T follicular helper cell (primary cell): Measurements from ENCODE around the gene SLC7A10.

Experiments
- DNase-seq: peaks from one replicate; pipeline ENCODE4 v3.0.0-alpha.2; 2020; ENCODE audit warnings: low read depth
- total RNA-seq, 2 experiments: gene quantifications; one replicate each; lab custom pipeline; 2026; lab: John Stamatoyannopoulos, UW

SLC7A10 gene
- 0 reads per million in 2 experiments for total RNA-seq

DNA sequence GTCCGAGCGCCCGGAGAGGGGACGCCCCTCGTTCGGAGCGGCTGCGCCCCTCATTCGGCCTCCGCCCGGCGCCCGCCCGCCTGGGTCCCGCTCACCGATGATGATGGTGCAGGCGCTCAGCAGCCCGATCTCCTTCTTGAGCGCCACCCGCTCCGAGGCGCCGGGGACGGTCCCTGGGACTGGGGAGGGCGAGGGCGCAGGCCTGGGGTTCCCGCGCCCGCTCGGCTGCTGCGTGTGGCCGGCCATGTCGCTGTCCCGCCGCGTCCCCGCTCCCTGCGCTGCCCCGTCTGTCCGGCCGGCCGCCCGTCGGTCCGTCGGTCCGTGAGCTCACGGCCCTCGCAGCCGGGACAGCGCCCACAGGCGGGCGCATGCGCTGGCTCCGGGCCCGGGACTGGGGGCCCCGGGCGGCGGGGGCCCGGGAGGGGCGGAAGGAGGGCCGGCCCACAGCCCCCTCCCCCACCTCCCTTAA lies at the start of gene SLC7A10:
TSS of gene SLC7A10 (minus strand) at position 393 of the 469 bp plus-strand sequence. CDS start at position 246, 147 bp downstream.
- DNase-seq = no peak

DNA sequence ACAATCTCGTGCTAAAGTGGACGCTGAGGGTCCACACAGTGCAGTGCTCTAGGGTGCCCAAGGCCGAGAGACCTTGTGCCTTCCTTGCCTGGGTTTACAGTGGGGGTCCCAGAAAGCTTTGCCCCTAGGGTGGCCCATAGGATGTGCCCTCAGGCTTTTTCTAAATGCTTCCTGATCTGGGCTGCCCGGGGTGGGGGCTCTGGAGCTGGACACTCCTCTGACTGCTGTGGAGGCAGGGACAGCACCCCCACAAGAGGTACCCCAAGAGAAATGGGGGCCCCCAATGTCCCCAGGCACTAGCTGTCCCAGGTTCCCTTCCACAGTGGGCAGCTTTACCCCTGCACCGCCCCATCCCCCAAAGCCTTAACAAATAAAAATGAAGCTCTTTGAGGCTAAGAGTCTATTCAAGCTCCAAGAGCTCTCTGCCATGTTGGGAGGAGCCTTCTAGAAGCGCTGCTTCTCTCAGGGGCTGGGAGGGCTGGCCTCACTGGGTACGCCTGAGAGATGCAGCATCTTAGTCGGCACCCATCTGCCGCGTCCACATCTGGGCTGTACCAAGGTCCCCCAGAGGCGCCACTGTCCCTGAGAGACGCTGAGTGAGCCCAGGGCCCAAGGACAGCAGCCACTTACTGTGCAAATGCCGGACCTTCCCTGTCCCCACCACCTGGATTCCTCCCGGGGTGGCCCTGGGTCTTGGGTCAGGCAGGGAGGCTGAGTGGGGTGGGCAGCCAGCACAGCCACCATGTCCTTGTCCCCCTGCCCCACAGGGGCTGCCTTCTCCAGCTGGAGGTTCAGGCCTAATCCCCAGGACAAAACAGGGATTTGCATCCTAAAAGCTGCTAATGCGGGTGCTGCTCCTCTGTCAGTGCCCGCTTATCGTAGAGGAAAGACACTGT lies 49.3 kb upstream of the SLC7A10 start:
- no peak for DNase-seq

DNA sequence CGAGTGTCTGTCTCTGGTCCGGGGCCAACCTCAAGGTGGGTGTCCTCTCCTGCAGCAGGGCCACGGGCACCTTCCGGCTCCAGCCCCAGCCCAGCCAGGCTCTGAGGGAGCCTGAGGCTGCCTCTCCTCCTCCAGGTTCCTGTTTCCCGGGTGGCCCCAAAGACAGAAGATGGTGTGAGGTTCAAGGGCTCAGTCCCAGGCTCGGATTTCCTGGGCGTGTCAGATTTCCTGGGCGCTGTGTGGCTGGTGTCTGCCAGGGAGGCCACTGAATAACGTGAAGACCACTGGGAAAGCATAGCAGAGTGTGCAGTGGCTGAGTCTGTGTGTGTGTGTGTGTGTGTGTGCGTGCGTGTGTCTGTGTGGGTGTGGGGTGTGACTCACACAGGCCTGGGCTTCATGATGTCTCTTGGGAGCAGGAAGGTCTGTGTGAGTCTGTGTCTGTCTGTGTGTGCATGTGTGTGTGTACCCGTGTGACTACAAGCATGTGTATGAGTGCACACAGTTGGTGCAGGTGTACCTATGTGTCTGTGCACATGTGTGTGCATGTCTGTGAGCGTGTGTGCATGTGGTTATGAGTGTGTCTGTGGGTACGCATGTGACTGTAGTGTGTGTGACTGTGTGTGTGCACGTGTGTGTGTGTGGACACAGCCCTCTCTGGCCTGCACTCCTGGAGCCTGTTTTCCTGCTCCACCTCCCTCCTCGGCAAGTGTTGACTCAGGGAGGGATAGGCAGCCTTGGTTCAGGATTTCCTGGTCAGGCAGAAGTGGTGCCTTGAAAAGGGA lies 48.4 kb upstream of the SLC7A10 start:
- no peak for DNase-seq

DNA sequence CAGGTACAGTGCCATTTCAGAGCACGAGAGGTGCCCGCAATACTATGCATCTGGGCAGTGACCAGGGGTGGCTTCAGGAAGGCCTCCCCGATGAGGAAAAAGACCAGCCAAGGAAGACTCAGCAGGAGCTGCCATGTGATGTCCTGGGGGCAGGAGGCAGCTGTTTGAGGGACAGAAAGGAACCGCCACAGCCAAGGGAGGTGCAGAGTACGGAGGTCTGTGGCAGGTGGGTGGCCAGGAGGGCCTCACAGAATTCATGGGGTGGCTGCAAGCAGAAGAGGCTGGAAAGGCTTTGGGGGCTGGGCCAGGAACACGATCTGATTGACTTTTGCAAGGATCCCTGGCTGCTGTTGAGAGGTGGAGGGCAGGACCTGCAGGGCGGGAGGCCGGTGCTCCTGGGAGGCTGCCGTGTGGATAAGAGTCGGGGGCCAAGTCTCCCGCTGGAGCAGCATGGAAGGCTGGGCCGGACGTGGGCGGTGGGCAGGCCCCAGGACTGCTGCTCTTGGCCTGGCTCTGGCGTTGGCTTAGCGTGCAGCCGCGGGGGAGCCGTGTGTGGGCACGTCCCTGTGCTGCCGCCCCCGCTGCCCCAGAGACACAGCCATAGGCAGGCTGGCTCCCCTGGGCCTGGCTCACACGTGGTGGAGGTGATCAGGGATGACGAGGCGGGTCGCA lies 47.6 kb upstream of the SLC7A10 start:
- DNase-seq = no peak

DNA sequence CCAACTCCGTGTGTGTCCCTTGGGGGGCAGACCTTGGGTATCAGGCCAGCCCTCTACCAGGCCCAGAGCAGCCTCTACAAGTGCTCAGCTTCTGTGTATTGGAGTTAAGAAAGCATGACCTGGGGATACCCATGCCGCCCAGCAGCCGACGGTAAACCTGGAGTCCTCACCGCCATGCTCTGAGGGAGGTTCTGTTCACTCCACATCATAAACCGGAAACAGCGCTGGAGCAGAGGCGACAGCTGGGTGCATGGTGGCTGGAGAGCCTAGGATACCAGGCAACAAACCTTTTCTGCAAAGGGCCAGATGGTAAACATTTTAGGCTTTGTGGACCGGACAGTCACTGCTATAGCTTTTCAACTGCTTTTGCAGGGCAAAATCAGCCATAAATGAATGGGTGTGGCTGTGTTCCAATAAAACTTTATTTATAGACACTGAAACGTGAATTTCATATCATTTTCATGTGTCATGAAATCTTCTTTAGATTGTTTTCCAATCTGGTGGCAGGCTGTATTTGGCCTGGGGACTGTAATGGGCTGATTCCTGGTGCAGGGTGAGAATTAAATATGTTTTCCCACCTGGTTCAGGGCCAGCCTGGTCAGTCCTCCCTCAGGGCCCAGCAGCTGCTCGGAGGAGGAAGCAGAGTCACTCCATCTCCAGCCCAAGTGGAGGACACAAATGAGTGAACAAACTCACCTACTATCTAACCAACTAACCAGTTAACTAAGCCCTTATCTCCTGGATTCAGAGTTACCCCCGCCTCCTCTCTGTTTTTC lies 45.8 kb upstream of the SLC7A10 start:
- no peak for DNase-seq

DNA sequence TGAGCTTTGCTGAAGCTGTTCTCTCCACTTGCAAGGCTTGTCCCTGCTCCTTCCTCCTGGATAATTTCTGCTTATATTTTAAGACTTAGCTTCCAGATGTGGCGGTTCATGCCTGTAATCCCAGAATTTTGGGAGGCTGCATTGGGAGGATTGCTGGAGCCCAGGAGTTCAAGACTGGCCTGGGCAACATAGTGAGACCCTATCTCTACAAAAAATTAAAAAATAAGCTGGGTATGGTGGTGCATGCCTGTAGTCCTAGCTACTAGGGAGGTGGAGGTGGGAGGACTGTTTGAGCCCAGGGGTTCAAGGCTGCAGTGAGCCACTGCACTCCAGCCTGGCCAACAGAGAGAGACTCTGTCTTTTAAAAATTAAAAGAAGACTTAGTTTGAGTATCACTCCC lies 45.1 kb upstream of the SLC7A10 start:
- DNase-seq = no peak

DNA sequence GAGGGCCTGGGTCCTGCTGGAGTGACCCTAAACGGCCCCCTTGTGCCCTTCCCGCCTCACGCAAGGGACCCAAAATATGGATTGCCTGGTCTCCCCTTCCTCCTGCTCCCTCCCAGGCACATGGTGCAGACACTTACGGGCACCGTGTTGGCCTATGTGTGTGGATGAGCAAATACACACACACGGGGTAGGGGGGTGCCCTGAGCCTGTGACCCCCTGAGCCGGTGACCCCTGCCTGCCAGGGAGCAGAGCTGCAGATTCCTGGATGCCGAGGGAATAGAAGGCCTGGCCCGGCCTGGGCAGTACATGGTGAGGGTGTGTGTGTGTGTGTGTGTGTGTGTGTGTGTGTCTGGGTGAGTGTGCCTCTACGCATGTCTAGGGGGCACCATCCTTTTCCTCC lies 43.4 kb upstream of the SLC7A10 start:
- DNase-seq = no peak

DNA sequence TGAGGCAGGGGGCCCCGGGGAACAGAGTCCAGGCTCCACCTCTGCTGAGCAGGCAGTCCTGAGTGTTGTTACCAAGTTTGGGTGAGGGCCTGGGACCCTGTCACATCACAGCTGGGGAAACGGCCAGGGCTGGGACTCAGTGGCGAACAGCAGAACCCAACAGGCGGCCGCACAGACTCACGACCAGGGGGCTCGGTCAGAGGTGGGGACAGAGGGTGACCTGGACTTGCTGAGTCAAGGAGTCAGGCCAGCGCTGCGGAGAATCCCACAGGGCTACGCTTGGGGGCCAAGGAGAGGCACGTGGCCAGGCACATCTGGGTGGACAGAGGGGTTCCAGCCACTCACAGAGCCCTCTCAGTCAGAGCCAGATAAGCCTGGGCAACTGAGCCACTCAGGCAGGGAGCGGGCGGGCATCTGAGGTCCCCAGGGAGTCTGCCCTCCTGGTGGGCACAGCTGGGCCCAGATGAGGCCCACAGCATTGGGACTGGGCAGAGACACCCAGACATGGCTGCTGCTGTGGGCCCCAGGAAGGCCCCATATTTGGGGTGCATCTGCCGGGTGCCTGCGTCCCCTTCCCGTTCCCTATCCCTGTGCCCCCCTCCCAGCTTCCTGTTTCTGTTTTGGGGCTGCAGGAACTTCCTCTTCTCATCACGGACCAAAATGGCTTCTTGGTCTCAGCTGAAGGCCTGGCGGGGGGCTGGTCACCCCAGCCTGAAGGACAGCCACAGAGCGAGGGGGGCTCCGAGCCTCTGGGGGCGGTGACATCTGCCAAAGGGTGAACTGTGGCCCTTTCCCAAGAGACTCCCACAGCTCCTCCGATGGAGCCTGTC lies 42.7 kb upstream of the SLC7A10 start:
- no peak for DNase-seq

DNA sequence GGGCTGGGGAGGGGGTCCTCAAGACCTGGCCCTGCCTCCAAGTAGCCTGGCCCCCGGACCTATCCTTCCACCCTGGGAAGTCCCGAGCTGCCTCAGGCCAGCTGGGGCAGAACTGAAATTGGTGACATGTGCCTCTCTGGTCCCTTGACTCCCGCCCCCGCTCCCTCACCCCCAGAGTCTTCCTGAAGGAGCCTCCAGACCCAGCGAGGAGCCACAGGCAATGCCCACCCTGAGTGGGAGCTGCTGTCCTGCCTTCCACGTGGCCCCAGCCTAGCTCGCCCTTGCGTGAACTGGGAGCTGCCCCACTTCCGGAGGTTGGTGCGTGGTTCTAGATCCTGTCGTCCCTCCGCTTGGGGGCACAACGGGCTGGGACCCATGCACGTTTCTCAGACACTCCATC lies 42.1 kb upstream of the SLC7A10 start:
- DNase-seq = no peak

DNA sequence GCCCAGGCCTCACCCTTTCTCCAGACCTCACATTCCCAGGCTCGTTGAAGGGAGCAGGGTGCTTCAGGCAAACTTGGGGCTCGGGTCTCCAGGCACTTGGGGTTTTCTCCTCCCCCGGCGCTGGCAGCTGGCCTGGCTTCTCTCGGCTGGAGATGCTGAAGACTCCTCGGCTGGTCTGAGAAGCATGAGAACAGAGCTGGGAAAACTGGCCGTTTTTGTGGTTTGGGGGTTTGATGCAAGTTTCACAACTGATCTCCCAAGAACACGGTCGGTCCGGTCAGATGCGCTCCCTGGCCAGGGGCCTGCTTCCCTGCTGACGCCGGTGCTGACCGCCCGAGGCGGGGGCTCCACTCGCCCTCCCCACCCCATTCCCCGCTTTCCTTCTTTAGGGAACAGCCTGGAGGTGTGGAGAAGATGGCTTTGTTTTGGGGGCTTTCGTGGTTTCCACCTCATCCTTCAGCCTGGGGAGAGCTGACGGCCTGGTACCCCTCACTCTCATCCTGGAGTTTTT lies 41.4 kb upstream of the SLC7A10 start:
- DNase-seq = no peak

DNA sequence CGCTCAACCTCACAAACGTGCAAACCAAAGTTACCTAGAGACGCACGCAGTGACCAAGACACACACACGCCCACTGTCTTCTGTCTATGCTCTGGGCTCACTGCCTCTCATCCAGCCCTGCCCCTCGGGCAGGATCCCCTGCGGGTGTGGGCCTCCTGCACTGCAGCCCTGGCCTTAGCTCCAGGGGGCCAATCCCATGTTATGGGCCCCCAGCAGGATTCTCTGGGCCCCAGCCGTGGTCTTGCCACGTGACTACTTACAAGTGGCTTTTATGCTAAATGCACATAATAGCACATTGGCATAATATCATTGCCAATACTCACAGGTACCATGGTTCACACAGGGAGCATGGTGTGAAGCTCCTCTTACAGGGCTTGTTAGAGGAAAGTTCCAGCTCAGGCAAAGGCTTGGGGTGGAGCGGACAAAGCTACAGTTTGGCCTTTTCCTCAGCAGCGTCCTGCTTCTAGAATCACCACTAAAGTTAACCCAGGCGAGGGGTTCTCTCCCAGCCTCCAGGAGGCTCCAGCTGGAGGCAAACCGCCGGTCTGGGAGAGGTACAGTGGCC lies 39.3 kb upstream of the SLC7A10 start:
- DNase-seq = no peak

DNA sequence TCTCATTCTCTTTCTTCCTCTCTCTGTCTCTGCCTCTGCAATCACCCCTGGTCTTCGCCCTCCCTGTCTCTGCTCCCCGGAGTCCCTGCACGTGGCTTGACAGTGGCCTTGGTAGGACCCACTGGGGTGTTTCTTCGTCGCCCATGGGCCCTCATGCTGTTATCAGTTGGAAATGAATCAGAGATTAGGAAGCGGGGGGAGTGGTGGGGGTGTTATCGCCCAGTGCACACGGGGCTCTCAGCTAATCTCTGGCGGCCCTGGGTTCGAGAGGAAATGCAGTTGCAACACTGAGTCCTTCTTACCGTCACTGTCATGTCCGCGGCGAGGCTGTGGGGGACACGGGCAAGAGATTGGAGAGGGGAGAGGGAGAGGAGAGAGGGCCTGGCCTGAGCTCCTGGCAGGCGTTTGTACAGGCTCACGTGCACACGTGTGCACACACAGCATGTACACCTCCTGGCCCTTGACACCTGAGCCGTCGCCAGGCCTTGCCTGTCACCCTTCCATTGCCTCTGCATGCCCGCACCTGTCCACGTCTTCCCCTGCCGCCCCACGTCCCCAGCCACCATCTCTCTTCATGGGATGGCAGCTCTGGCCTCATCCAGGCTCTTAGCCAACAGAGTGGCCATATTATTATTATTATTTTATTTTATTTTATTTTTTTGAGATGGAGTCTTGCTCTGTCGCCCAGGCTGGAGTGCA lies 37.8 kb upstream of the SLC7A10 start:
- no peak for DNase-seq

DNA sequence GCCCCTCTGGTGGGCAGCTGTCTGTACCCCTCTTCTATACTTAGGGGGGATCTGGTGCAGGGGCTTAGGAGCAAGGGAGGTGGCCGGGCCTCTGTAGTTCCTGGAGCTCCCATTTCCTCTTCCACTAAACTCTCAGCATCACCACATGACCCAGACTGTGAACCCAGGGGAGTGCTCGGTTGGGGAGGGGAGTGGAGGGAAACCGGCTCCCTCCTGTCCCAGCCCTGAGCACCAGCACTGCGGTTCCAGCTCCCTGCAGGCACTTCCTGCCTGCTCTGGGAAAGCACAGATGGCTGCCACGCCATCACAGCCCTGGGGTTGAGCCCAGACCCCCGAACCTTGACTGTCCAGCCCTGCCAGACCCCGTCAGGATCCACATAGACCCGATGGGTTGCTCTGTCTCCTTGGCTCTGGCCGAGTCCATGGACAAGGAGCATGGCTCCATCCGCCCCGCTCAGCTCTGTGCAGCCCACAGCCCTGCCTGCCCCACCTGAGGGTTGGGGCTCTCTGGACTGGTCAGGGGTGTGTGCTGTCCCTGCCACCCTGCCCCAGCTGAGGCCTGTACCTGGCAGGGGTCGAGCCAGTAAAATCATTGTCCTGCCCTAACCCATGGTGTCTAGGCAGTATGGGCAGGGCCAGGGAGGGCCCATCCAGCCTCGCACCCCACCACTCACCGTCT lies 36.0 kb upstream of the SLC7A10 start:
- no peak for DNase-seq

DNA sequence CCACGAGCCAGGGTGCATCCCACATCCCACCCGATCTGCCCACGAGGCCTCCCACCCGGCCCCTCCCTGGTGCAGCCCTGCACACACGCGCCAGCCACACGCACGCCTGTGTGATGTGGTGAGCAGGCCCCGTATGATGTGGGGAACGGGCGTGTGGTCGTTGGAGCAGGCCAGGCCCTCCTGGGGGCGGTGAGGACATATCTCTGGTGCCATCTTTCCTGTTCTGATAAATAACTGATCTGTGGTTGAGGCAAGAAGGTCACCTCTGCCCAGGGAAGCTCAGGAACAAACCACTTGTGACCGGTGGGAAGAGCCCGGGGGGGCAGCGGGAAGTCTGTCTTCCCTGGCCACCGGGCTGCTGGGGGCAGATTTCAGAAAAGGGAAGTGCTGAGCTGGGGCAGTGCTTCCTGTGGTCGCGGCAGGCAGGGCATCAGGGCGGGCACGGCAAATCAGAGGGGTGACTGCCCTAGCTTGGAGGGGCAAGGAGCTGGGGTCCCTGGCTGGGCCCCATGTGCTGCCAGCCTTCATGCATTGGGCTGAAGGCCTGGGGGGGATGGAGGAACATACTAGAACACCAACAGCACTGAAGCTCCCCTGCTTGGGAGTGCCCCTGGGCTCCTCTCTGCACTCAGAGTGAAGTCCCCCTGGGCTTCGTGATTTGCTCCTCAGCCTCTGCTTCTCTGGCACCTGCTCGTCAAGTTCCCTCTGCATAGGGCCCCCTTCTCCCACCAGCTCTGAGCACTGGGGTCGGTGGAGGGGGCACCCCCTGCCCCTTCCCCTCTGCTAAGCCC lies 35.2 kb upstream of the SLC7A10 start:
- no peak for DNase-seq

DNA sequence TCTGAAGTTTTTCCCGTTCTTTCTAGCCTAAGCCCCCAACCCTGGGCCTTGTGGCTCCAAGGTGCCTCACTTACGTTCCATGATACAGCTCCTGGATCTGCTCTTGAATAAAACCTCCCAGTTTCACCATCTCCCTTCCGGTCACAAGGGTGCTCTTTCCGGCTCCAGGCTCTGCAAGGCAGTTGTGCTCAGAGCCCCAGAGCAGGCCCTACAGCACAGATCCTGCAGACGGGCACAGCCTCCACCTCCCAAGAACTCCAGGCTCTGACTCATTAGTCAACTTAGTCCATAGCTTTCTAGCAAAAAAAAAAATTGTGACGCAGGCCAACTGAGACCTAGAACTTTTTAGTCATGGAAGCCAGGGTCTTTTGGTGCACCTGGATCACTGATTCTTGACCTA lies 33.9 kb upstream of the SLC7A10 start:
- no peak for DNase-seq

DNA sequence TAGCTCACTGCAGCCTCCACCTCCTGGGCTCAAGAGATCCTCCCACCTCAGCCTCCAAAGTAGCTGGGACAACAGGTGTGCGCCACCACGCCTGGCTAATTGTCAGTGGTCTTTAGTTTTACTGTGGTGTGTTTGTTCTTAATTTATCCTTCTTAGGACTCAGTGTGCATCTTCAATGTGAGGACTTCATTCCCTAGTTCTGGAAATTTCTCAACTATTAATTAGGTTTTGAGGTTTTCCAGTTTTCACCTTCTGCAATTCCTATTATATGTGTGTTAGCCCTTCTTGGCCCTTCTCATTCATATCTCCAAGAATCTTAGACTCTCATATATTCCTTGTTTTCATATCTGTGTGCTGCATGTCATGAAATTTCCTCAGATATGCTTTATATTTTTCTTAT lies 32.2 kb upstream of the SLC7A10 start:
- DNase-seq = no peak

DNA sequence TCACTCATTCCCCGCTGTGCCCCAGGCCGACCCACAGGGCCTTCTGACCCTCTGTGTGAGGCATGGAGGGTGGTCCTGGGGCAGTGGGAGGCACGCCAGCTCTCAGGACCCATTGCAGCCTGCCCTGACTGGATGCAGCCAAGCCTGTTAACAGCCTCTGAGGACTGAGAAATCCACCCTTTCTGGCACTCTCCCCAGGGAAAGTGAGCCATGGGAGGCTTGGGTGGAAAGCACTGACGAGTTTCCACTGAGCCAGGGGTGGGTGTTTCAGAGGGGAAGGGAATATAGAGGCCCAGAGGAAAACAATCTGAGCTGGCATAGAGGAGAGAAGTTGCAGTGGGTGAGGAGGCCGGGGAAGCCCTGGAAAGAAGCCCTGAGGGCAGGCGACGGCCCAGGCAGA lies 30.6 kb upstream of the SLC7A10 start:
- no peak for DNase-seq

DNA sequence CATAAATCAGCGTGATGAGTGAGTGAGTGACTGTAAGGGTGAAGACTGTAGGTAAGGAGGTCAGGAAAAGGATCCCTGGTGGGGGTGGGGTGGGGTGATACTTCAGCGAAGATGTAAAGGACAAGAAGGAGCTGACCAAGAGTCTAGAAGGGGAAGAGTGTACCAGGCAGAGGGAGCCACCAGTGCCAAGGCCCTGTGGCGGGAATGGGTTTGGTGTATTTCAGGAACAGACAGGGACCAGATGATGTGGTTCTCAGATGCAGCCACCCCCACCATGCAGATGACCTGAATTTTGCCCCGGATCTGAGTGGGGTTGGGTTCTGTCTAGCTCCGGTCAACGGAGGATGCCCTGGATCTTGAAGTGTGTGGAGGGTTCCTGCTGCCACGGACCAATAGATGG lies 30.1 kb upstream of the SLC7A10 start:
- DNase-seq = no peak
